ENCODE data around the gene CAPN5. TPM values are rescaled to one million over a fixed set of nuclear protein-coding genes. Genes with fewer than 3 reads are reported as not detected.

Gene CAPN5
- total and polyA plus RNA-seq, 2 of the 13 experiments (the other 11 are each of a cell fraction or from before 2014, with no cell fraction given), result 0.27 to 1.2 TPM

DNA sequence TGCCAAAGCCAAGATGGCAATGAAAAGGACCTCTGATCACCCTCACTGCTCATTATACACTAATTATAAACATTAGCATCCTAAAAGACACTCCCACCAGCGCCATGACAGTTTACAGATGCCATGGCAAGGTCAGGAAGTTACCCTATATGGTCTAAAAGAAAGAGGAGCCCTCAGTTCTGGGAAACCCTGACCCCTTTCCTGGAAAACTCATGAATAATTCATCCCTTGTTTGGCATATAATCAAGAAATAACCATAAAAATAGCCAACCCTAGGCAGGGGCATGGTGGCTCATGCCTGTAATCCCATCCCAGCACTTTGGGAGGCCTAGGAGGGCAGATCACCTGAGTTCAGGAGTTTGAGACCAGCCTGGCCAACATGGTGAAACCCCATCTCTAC, 12.7 kb upstream of the CAPN5 start (continued):
- TF ChIP-seq, protein P1, sequence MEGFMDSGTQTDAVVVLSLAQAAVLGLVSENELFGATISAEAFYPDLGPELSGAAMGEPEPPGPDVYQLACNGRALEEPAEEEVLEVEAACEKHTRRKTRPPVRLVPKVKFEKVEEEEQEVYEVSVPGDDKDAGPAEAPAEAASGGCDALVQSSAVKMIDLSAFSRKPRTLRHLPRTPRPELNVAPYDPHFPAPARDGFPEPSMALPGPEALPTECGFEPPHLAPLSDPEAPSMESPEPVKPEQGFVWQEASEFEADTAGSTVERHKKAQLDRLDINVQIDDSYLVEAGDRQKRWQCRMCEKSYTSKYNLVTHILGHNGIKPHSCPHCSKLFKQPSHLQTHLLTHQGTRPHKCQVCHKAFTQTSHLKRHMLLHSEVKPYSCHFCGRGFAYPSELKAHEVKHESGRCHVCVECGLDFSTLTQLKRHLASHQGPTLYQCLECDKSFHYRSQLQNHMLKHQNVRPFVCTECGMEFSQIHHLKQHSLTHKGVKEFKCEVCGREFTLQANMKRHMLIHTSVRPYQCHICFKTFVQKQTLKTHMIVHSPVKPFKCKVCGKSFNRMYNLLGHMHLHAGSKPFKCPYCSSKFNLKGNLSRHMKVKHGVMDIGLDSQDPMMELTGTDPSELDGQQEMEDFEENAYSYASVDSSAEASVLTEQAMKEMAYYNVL (CRISPR knock-in tag; IDR thresholded peaks at IDR 0.05; ENCODE audit: borderline replicate concordance), result no peak
- no peak for TF ChIP-seq SNRNP70 (IDR thresholded peaks at IDR 0.05; ENCODE audit: low read depth, low read length)
- TF ChIP-seq, protein P2, sequence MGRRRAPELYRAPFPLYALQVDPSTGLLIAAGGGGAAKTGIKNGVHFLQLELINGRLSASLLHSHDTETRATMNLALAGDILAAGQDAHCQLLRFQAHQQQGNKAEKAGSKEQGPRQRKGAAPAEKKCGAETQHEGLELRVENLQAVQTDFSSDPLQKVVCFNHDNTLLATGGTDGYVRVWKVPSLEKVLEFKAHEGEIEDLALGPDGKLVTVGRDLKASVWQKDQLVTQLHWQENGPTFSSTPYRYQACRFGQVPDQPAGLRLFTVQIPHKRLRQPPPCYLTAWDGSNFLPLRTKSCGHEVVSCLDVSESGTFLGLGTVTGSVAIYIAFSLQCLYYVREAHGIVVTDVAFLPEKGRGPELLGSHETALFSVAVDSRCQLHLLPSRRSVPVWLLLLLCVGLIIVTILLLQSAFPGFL (CRISPR knock-in tag; IDR thresholded peaks at IDR 0.05), result no peak
- TF ChIP-seq, protein P3, sequence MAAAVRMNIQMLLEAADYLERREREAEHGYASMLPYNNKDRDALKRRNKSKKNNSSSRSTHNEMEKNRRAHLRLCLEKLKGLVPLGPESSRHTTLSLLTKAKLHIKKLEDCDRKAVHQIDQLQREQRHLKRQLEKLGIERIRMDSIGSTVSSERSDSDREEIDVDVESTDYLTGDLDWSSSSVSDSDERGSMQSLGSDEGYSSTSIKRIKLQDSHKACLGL (CRISPR knock-in tag; IDR thresholded peaks at IDR 0.05), result no peak
- no peak for TF ChIP-seq ZNF234 (CRISPR knock-in tag; conservative IDR thresholded peaks at IDR 0.05)
- TF ChIP-seq POLR2G (IDR thresholded peaks at IDR 0.05; ENCODE audit: low read depth, low read length), result no peak
- TF ChIP-seq TAF1 (CRISPR knock-in tag; IDR thresholded peaks at IDR 0.05), result no peak

DNA sequence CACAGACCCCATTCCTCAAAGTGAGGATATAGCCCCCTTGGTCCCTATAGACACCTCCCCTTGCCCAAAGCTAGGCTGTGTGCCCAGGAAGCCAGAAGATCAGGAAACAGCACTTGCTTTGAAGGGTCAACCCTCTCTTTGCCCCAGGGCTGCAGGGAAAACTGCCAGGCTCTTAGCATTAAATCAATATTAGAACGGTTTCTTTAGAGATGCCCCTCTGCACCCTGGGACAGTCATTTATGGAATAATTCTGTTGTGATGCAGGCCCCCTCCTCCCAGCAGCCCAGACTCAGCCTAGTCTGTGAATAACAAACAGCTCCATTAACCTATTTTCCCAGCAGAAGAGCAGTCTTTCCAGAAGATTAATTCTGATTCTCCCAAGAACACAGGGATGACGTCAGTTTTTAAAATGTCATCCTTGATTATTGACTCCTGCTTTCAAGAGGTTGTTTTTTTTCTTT, 11.6 kb upstream of the CAPN5 start:
- Histone ChIP-seq H3K9ac (ENCODE audit: insufficient read depth, low read depth, low read length) (no peak overlapping the region), H3K4me1 (ENCODE audit: insufficient read depth, low read length) (peaks cover 1% of the 10 kb centered on the region), H3K27me3 (ENCODE audit: control insufficient read depth in 1 of 2, insufficient read depth in 2 of 2, low read length in 2 of 2) (peaks cover 1 to 13% of the 10 kb centered on the region in 2 experiments; a peak in 2 of 5 replicates), H2AFZ (ENCODE audit: low read length) (no peak overlapping the region), H4K20me1 (ENCODE audit: insufficient read depth, low read length) (no peaks in the 10 kb centered on the region), H3K9me3 (ENCODE audit: low read length) (peaks cover 21% of the 10 kb centered on the region), H3K27ac (ENCODE audit: extremely low read length, insufficient read depth, low read length) (no peak overlapping the region), H3K4me2 (ENCODE audit: low read depth, low read length) (no peak overlapping the region), H3K4me3 (replicated peaks in 1 of 3; ENCODE audit: insufficient read depth in 1 of 3, low read depth in 2 of 3, low read length in 3 of 3) (no peak overlapping the region), H3K79me2 (ENCODE audit: insufficient read depth, low read length) (no peaks in the 10 kb centered on the region), H3K36me3 (replicated peaks in 1 of 2; ENCODE audit: control insufficient read depth in 1 of 2, insufficient read depth in 2 of 2, low read length in 2 of 2) (no peaks in the 10 kb centered on the region)
- BruUV-seq (replicated peaks), result no TSS peak
- DNase-seq (ENCODE audit: low spot score) (no peak), FAIRE-seq (no peak), ATAC-seq (no peak)
- 26% methylated on average over 2 of the region's 2 CpGs for WGBS (ENCODE audit: low lambda C conversion rate)
- ChIA-PET CTCF (ENCODE audit: low intra/inter-chr PET ratio, low total read pairs) (no interaction called here), POLR2A (no interaction called here)
- intact Hi-C loops (cut with micrococcal nuclease; ENCODE audit: unreplicated experiment), result no loop called here
- in situ Hi-C loops (cut with HindIII; ENCODE audit: extremely low pct_ligation_motif_present, low pct_unique_long_range_greater_than_20kb), result no loop called here
- TF ChIP-seq KDM5B (CRISPR knock-in tag; IDR thresholded peaks at IDR 0.05; ENCODE audit: borderline replicate concordance) (no peak), ZNF569 (CRISPR knock-in tag; IDR thresholded peaks at IDR 0.05; ENCODE audit: borderline replicate concordance) (no peak), ZNF343 (CRISPR knock-in tag; IDR thresholded peaks at IDR 0.05) (no peak), SRY (CRISPR knock-in tag; IDR thresholded peaks at IDR 0.05) (no peak), CBX1 (IDR thresholded peaks at IDR 0.05; ENCODE audit: low read depth) (no peak), BRCA1 (CRISPR knock-in tag; IDR thresholded peaks at IDR 0.05) (no peak), ZNF333 (CRISPR knock-in tag; IDR thresholded peaks at IDR 0.05; ENCODE audit: borderline replicate concordance) (no peak), NR2F2 (IDR thresholded peaks at IDR 0.05; ENCODE audit: borderline replicate concordance, low read depth) (no peak)
- TF ChIP-seq, protein P4, sequence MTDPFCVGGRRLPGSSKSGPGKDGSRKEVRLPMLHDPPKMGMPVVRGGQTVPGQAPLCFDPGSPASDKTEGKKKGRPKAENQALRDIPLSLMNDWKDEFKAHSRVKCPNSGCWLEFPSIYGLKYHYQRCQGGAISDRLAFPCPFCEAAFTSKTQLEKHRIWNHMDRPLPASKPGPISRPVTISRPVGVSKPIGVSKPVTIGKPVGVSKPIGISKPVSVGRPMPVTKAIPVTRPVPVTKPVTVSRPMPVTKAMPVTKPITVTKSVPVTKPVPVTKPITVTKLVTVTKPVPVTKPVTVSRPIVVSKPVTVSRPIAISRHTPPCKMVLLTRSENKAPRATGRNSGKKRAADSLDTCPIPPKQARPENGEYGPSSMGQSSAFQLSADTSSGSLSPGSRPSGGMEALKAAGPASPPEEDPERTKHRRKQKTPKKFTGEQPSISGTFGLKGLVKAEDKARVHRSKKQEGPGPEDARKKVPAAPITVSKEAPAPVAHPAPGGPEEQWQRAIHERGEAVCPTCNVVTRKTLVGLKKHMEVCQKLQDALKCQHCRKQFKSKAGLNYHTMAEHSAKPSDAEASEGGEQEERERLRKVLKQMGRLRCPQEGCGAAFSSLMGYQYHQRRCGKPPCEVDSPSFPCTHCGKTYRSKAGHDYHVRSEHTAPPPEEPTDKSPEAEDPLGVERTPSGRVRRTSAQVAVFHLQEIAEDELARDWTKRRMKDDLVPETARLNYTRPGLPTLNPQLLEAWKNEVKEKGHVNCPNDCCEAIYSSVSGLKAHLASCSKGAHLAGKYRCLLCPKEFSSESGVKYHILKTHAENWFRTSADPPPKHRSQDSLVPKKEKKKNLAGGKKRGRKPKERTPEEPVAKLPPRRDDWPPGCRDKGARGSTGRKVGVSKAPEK (CRISPR knock-in tag; IDR thresholded peaks at IDR 0.05; ENCODE audit: borderline replicate concordance), result no peak
- TF ChIP-seq, protein P5, sequence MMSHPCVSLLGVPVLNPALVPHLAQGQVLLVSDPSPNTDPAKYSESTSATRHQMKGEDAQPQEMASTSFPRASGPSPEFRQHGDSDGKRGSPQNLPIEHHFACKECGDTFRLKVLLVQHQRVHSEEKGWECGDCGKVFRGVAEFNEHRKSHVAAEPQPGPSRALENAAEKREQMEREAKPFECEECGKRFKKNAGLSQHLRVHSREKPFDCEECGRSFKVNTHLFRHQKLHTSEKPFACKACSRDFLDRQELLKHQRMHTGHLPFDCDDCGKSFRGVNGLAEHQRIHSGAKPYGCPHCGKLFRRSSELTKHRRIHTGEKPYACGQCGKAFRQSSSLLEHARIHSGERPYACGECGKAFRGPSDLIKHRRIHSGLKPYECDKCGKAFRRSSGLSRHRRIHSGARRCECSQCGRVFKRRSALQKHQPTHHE (CRISPR knock-in tag; IDR thresholded peaks at IDR 0.05; ENCODE audit: borderline replicate concordance), result no peak

Data from HepG2 (cell line).